Choroid plexus epithelial cell (primary cell): ENCODE data around the gene TPM2.

Source experiments
- DNase-seq: peaks from one replicate; pipeline ENCODE4 v3.0.0-alpha.2; 2010; ENCODE audit warnings: low read depth
- H3K4me3 ChIP-seq: 2 replicates; pipeline ENCODE4 v1.5.1; 2011; ENCODE audit warnings: low read depth, mild to moderate bottlenecking, control low read depth, low read length, moderate library complexity
- CTCF ChIP-seq: conservative IDR thresholded peaks from 2 replicates; pipeline ENCODE4 v1.5.1; 2011; ENCODE audit warnings: low read depth, mild to moderate bottlenecking, control low read depth, inconsistent platforms, low read length, moderate library complexity

The TPM2 gene

GRCh38 chr9:35705372-35705771, 15.6 kb upstream of the TPM2 start:
- no peak for TF ChIP-seq CTCF
- DNase-seq, result no peak
- H3K4me3 ChIP-seq, result no peak overlapping the region

- H3K4me3 ChIP-seq, result no peak overlapping the region
- DNase-seq, result no peak
- TF ChIP-seq CTCF, result no peak
These were observed 14.4 kb upstream of the TPM2 start for GRCh38 chr9:35703906-35704672.

GRCh38 chr9:35702696-35703095, 13.0 kb upstream of the TPM2 start:
- H3K4me3 ChIP-seq, result no peak overlapping the region
- TF ChIP-seq CTCF, result no peak
- DNase-seq, result no peak

GRCh38 chr9:35700942-35701341, 11.2 kb upstream of the TPM2 start:
- H3K4me3 ChIP-seq, result no peak overlapping the region
- no peak for TF ChIP-seq CTCF
- DNase-seq, result no peak

- no peak for TF ChIP-seq CTCF
- H3K4me3 ChIP-seq, result no peak overlapping the region
- DNase-seq, result no peak
These were observed 10.3 kb upstream of the TPM2 start for GRCh38 chr9:35700031-35700430.

- TF ChIP-seq CTCF, result no peak
- no peak overlapping the region for H3K4me3 ChIP-seq
- no peak for DNase-seq
These were observed 8.5 kb upstream of the TPM2 start for GRCh38 chr9:35698231-35698630.

GRCh38 chr9:35697486-35697885, 7.8 kb upstream of the TPM2 start:
- TF ChIP-seq CTCF, result no peak
- no peak overlapping the region for H3K4me3 ChIP-seq
- DNase-seq, result no peak
